ENCODE data around the gene CCP110. TPM values are rescaled to one million over a fixed set of nuclear protein-coding genes. Genes with fewer than 3 reads are reported as not detected.

CCP110 gene
- total and polyA plus RNA-seq, 10 donors: 2.8 to 24.9 (median 14.8) TPM

- Histone ChIP-seq H3K27me3 (replicated peaks in 1 of 7) (no peaks in the 10 kb centered on the region), H3K9me3 (peaks cover 0 to 6% (median 0%) of the 10 kb centered on the region in 8 donors), H3K4me3 (no peak overlapping the region), H3K4me1 (no peaks in the 10 kb centered on the region), H3K36me3 (peaks cover 2 to 89% (median 34%) of the 10 kb centered on the region in 6 donors), H3K27ac (no peak overlapping the region)
- no peak for DNase-seq
- 92 to 98% (median 95%) methylated on average over 3 of the region's 3 CpGs for WGBS, 5 donors
- TF ChIP-seq CTCF (IDR thresholded peaks at IDR 0.05 in 8 of 11, conservative IDR thresholded peaks at IDR 0.05 in 3 of 11) (no peak), POLR2AphosphoS5 (IDR thresholded peaks at IDR 0.05) (no peak), POLR2A (IDR thresholded peaks at IDR 0.05) (no peak)
- intact Hi-C loops (cut with DNase I; ENCODE audit: low total_unique reads): no loop called here
These were observed 24.4 kb downstream of the CCP110 start for GRCh38 chr16:19548144-19548543.

- Histone ChIP-seq H3K9me3 (no peaks in the 10 kb centered on the region), H3K27ac (no peak overlapping the region), H3K36me3 (peaks cover 0 to 74% (median 24%) of the 10 kb centered on the region in 6 donors), H3K27me3 (replicated peaks in 1 of 7) (no peaks in the 10 kb centered on the region), H3K4me1 (peaks cover 0 to 7% (median 6%) of the 10 kb centered on the region in 6 donors), H3K4me3 (no peak overlapping the region)
- TF ChIP-seq POLR2AphosphoS5 (IDR thresholded peaks at IDR 0.05): no peak
- no peak for TF ChIP-seq CTCF (IDR thresholded peaks at IDR 0.05 in 8 of 11, conservative IDR thresholded peaks at IDR 0.05 in 3 of 11)
- no peak for TF ChIP-seq POLR2A (IDR thresholded peaks at IDR 0.05)
- intact Hi-C loops (cut with DNase I; ENCODE audit: low total_unique reads): no loop called here
- no peak for DNase-seq
These were observed 25.9 kb downstream of the CCP110 start for GRCh38 chr16:19549673-19550072.

GRCh38 chr16:19555186-19555937 lies 31.6 kb downstream of the CCP110 start, which contains the start of gene VPS35L:
VPS35L (plus strand) TSS chr16:19555703; CDS start chr16:19555730, 27 bp downstream.
- Histone ChIP-seq H3K27ac (peak within 1 kb of the TSS; percentile 50 to 94 (median 89)), H3K4me1 (peaks cover 0 to 39% (median 22%) of the 10 kb centered on the region in 6 donors), H3K4me3 (peak within 1 kb of the TSS; percentile 39 to 88 (median 68)), H3K27me3 (replicated peaks in 1 of 7) (no peaks in the 10 kb centered on the region), H3K9me3 (no peaks in the 10 kb centered on the region), H3K36me3 (peaks cover 0 to 18% (median 7%) of the 10 kb centered on the region in 6 donors)
- WGBS, 5 donors: 0 to 3% (median 0%) methylated on average over 16 to 53 of the region's 53 CpGs
- TF ChIP-seq POLR2A (IDR thresholded peaks at IDR 0.05) (peak in 2 of 3 donors; percentile 12 to 27), CTCF (IDR thresholded peaks at IDR 0.05 in 8 of 11, conservative IDR thresholded peaks at IDR 0.05 in 3 of 11) (peak; percentile 53 to 92 (median 76)), POLR2AphosphoS5 (IDR thresholded peaks at IDR 0.05) (peak; percentile 84 to 93 (median 90))
- peak; percentile 99 for DNase-seq
- intact Hi-C loops (cut with DNase I; ENCODE audit: low total_unique reads): no loop called here
